GM18951 (cell line): Measurements from ENCODE around the gene SEPTIN12.
"Not testable (repeated sequence)": the region's sequence is repeated elsewhere in the genome, so short reads cannot be mapped to it uniquely, and the experiment has no call there.

Experiments
- POLR2A ChIP-seq: IDR thresholded peaks from 4 replicates; pipeline ENCODE4 v1.6.1; 2011; ENCODE audit warnings: mild to moderate bottlenecking; ENCODE audit not compliant: insufficient read length, insufficient read depth; ENCODE audit errors: extremely low read depth
- in situ Hi-C: fragments of 300-500 bp; cut with MboI; formaldehyde crosslinking; loops from one replicate; pipeline ENCODE4 v1.12.0; 2022; ENCODE audit warnings: low sequenced_read_pairs, mixed read lengths, inconsistent platforms; ENCODE audit not compliant: unreplicated experiment

Gene SEPTIN12

GRCh38 chr16:4748682-4749411, 39.3 kb downstream of the SEPTIN12 start:
- no peak for TF ChIP-seq POLR2A
- in situ Hi-C loops = no loop called here

- in situ Hi-C loops = no loop called here
- no peak for TF ChIP-seq POLR2A
Measured at GRCh38 chr16:4747906-4748681, 40.1 kb downstream of the SEPTIN12 start.

- in situ Hi-C loops = no loop called here
- no peak for TF ChIP-seq POLR2A
Measured at GRCh38 chr16:4746991-4747574, 41.1 kb downstream of the SEPTIN12 start.

DNA sequence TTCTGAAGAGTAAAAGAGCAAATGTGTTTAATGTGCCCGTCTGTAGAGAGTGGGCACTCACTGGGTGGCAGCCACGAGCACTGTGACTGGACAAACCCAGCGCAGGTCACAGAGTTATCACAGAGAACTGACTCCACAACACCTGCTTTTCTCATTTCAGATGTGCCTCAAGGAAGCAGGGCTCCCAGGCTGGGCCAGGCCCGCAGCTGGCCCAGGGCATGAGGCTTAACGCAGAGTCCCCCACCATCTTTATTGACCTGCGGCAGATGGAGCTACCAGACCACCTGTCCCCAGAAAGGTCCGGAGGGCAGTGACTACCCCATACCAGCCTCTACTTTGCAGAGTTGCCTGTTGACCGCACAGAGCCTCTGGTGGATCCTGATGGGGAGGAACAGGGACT, 41.9 kb downstream of the SEPTIN12 start:
- in situ Hi-C loops = no loop called here
- no peak for TF ChIP-seq POLR2A

GRCh38 chr16:4745274-4745569, 42.9 kb downstream of the SEPTIN12 start:
- in situ Hi-C loops = no loop called here
- TF ChIP-seq POLR2A = no peak

DNA sequence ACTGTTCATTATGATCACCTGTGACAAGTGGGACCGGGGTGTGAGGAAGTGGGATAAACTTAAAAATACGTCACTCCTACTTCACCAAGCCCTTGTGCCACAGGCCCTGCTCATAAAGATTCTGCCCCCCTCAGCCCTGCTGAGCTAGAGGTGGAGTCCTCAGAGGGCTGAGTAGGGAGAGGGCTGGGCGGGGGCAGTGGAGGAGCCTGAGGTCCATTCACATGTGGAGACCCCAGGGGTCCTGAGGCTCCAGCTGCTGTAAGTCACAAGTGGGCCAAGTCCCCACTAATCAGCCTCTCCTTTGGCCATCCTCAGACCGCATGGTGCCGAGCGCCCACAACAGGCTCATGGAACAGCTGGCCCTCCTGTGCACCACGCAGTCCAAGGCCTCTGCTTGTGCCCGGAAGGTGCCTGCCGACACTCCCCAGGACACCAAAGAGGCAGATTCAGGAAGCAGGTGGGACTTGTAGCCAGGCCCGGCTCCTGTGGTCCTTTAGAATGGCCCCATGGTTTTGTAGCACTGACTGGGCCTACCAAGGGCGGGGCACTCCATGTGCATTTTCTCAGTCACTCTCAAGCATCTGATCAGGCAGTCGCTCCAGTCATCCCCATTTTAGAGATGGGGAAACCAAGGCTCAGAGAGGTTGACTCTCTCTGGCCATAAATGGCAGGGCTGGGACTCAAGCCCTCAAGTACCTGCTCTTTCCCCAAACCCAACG, 43.4 kb downstream of the SEPTIN12 start:
- TF ChIP-seq POLR2A = no peak
- in situ Hi-C loops = no loop called here

DNA sequence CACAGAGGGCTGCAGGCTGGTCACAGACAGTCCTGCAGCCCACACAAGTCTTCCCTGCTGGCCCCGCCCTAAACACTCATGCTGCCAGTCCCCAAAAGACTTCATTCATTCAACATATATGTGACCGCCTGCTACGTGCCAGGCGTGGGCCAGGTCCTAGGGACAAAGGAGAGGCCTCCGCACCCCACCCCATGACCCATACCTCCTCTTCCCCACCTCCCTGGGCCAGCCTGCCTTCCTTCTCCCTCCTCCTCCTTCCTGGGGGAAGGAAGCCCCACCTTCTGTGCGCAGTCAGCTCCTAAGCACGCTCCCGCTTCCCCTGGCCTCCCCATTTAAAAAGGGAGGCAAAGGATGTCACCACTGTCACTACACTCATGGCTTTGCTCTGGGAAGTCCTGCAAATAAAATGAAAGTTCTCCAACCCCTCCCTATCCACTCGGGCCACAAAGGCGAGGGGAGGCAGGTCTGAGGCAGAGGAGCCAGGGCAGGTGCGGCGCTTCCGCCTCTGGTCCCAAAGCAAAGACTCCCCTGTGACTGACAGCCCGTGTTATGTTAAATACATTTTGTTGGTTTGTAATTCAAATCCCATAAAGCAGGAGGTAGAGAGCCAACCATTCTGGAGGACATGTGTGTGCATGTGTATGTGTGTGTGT, 44.8 kb downstream of the SEPTIN12 start:
- TF ChIP-seq POLR2A = no peak
- in situ Hi-C loops = no loop called here

DNA sequence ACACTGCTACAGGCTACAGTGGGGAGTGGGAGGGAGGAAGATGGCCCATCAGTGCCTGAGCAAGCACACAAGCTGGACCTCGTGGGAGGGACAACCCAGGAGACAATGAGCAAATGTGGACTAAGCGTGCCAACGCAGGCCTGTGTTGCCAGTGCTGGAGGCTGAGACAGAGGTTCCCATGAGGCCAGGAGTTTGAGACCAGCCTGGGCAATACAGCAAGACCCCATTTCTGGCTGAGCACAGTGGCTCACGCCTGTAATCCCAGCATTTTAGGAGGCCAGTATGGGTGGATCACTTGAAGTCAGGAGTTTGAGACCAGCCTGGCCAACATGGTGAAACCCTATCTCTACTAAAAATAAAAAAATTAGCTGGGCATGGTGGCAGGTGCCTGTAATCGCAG, 49.8 kb downstream of the SEPTIN12 start:
- in situ Hi-C loops = not testable (repeated sequence)

GRCh38 chr16:4737545-4737944, 50.6 kb downstream of the SEPTIN12 start:
- TF ChIP-seq POLR2A = no peak
- in situ Hi-C loops = no loop called here

DNA sequence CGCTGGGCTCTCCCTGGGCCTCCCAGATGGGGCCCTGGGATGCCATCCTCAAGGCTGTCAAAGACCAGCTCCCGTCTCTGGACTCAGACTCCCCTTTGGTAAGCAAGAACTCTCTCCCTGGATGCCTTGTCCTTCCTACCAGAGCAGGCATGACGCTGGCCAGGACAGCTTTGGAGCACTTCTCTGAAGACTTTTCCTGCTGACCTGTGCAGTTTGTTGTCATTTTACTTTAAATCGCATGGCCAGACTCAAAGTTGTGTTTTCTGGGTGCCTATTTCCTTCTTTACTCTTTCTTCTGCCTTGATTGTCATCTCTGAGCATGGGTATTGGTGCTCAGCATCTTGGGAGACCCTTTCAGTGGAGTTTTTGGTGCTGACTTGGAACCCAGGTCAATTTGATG, 51.6 kb downstream of the SEPTIN12 start:
- no peak for TF ChIP-seq POLR2A
- in situ Hi-C loops = no loop called here

GRCh38 chr16:4734730-4735535, 53.2 kb downstream of the SEPTIN12 start:
- peak; percentile 76 for TF ChIP-seq POLR2A
- in situ Hi-C loops = no loop called here

DNA sequence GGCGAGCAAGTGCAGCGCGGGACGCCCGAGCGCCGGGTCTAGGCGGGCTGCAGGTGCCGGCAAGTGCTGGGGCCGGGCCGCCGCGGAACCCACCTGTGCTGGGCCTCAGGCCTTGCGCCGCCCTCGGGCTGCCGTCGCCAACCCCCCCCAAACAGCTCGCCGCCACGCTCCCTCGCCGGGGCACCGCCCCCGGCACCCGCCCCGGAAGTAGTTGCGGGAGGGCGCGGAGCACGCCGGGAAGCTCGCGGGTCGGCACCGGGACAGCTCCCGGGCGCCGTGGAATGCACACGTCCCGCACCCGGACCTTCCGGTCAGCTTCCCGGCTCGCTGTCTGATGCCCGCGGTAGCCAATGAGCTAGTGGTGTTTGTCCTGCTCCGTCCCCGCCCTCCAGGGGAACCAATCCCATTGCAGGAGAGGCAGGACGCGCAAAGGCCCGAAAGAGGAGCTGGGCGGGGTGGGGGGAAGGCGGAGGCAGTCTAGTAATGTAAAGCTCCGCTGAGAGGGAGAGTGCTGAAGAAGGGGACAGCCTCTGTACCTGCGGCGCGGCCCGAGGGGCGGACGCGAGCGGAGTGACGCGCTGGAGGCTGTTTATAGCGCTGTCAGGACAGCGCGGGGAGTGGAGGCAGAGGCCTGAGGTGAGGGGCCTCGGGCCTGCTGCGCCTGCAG, 53.9 kb downstream of the SEPTIN12 start, which contains the start of the genes ANKS3 and DNAAF8:
Gene ANKS3, minus strand, starts transcription at position 209 of the 667 bp plus-strand sequence. CDS start 4,122 bp downstream, outside the sequence.
Gene DNAAF8, plus strand, starts transcription at position 475 of the 667 bp plus-strand sequence. CDS start 1,978 bp downstream, outside the sequence.
- peak; percentile 66 for TF ChIP-seq POLR2A
- in situ Hi-C loops = no loop called here

DNA sequence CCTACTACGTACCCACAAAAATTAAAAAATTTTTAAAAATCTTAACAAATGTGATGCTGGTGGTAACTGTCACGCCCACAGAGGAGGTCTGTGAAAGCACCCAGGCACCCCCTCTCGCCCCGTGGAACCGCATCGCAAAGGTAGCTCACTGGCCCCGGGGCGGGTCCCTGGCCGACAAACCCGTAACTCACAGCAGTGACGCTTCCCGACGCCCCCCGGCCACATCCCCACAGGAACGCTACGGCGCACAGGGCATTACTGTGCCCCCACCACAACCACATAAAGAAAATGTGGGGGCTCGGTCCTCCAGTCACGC, 54.4 kb downstream of the SEPTIN12 start:
- in situ Hi-C loops = no loop called here
- no peak for TF ChIP-seq POLR2A
